GM21619 (cell line): ENCODE data around the gene RAB4B.
"Not testable (repeated sequence)": the region's sequence is repeated elsewhere in the genome, so short reads cannot be mapped to it uniquely, and the experiment has no call there.

Source experiments
- ATAC-seq: cut with Tn5 transposase; IDR thresholded peaks from one replicate; pipeline ENCODE4 v1.9.1; 2021; ENCODE audit not compliant: unreplicated experiment

Gene RAB4B

DNA sequence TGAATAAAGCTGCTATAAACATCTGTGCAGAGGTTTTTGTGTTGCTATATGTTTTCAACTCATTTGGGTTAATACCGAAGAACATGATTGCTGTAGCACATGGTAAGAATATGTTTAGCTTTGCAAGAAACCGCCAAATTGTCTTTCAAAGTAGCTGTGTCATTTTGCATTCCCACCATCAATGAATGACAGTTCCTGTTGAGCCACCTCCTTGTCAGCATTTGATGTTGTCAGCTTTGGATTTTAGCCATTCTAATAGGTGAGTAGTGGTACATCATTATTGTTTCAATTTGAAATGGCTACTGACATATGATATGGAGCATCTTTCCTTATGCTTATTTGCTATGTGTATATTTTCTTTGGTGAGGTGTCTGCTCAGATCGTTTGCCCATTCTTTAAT, 64.0 kb downstream of the RAB4B start:
- ATAC-seq = not testable (repeated sequence)

- ATAC-seq = not testable (repeated sequence)
Observed at GRCh38 chr19:40842997-40843652, 65.1 kb downstream of the RAB4B start.

DNA sequence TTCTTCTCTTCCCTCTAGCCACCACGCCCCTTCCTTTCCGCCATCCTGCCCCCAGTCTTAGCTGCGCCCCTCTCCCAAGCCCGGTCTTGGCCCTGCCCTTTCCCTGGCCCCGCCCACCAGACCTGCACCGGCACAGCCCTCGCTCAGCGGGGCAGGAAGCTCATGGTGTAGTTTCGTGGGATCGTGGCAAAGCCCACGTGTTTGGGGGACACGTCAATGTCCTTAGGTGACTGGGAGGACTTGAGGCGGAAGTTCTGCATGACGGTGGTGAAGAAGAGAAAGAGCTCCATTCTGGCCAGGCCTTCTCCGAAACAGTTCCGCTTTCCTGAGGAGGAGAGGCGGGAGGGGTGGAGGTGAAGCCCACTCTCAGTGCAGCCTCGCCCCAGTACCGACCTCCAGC, 65.6 kb downstream of the RAB4B start:
- ATAC-seq = not testable (repeated sequence)
